GM21515 (cell line): ENCODE results near the gene PLCB2.

ENCODE experiments used
- ATAC-seq: cut with Tn5 transposase; IDR thresholded peaks from one replicate; pipeline ENCODE4 v1.9.1; 2021; ENCODE audit not compliant: unreplicated experiment

The PLCB2 gene

DNA sequence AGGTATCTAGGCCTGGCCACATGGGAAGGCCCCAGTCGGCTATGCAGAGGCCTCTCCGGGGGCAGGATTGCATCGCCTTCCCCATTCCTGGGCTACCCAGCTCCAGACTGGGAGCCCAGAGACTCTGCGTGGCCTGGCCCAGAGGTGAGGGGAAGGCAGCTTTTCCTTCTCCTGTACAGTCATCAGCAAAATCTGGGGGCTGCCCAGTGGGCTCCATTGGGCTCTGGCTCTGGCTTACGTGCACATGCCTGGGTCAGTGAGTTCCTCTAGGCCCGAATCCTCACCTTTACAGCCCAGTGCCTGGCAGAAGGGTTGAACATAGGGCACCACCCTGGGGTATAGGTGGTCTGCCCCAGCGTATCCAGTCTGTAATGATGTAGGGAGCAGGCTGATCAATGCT lies 20.9 kb downstream of the PLCB2 start:
- ATAC-seq, result no peak

DNA sequence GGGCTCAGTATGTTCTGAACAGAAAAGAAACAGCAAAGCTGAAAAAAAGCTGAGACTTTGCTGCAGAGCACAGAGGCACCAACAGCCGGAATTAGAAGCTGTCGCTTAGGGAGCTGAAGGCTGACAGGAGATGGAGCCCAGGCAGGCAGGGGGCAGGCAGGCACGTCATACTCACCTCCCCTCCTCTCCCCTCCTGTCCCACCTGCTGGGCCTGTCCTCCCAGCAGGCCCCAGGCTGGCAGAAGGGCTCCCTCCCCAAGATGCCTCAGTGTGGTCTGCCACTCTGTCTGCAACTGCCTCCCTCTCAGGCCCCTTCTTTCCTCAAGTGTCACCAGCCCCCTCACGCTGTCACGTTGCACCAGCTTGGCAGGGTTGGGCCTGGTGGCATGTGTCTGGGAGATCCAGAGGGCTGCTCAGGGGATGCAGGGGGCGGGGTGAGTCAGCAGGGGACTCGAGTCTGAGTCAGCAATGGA lies 21.6 kb downstream of the PLCB2 start:
- ATAC-seq, result no peak

DNA sequence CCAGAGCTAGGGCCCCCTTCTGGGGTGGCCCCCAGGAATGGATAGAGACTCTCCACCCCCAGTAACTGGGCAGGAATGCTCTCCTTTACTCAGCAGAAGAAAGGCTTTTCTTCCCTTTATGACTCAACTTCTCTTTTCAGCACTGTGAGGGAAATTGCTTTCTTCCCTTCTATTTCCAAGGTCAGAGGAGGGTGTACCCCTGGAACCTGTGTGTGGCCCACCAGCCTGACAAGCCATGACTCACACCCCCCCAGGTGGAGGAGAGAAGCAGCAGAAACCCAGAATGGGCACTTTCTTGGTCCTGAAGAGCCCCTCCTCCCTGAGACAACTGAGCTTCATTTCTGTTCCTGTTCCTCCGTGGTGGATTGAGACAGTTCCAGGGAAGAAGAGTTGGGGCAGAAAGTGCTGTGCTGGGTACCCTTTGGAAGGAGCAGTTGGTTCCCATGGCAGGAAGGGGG lies 22.2 kb downstream of the PLCB2 start:
- no peak for ATAC-seq

DNA sequence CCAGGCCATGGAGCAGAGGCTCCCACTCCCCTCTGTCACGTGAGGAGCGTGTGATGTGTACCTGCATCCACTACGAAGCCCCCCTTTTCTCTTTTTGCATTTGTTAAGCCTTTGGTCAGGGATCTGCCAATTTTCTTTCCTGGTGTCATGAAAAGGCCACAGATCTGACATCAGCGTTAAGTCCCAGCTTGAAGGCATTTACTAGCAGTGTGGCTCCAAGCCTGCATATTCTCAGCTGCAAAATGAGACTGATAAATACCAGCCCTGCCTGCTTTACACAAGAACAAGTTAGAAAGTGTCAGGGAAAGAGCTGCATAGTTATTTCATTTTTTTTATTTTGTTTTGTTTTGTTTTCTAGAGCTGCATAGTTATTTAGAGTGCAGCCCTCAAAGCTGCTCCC lies 22.6 kb downstream of the PLCB2 start:
- ATAC-seq, result no peak

DNA sequence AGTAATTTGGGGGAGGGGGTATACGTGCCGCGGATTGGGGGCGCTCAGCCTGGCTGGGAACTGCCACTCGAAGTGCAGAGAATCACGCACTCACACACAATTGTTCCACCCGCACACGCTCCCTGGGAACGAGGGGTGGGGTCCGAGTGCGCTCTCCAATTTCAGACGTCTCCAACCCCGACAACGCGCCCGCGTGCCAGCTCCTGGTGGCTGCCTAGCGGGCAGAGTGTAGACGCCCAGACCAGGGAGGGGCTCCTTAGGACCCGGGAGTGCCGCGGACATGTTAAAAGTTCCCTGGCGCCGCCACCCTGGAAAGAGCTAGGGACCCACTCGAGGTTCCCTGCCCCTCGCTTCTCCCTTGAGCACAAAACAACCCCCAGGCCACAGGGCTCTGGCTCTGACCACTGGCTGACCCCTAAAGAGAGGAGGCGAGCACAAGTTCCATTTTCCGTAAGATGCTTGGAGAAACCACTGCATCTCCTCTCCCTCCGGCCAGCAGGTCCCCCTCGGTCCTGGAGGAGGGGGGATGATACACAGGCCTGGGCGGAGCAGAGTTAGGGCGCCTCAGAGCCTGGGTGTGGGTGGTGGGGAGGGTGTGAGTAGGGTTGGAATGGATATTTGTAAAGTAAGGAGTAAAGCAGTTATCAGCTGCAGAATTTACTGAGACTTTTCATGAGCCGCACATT lies 24.0 kb downstream of the PLCB2 start:
- ATAC-seq, result no peak

DNA sequence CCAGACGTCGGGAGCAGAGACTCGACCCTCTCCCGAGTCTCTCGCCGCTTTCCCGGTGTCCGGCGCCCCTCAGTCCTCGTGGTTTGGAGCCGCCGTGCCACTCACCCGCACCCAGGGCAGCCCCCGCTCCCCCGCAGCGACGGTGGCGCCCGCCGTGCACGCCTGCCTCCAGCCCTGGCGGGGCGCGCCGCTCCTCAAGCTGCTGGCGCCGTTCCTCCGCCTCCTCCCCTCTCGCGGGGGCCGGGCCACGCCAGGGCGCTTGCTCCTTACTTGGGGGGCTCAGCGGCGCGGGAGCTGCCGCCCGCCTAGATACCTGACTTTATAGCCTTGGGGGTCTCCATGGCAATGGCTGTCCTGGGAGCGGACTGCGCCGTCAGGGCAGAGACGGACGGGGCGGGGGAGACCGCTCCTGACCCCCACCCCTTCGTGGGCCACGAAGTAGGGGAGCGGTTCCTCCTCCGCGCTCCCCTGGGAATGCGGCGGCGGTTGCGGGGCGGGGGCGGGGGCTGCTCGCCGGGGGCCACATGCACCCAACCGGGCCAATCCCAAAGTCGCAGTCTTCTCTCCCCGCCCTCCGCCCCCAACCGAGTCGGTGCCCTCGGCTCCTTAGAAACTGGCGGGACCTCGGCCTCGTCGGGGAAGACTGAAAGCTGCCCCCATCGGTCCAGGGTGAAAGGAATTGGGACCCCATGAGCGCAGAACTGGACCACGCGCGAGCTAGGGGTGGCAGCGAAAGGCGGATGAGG lies 24.7 kb downstream of the PLCB2 start, which contains the start of gene ANKRD63:
Gene ANKRD63 (minus strand): TSS at position 196 of the 746 bp plus-strand sequence. CDS start 478 bp downstream, outside the sequence.
- ATAC-seq, result no peak

DNA sequence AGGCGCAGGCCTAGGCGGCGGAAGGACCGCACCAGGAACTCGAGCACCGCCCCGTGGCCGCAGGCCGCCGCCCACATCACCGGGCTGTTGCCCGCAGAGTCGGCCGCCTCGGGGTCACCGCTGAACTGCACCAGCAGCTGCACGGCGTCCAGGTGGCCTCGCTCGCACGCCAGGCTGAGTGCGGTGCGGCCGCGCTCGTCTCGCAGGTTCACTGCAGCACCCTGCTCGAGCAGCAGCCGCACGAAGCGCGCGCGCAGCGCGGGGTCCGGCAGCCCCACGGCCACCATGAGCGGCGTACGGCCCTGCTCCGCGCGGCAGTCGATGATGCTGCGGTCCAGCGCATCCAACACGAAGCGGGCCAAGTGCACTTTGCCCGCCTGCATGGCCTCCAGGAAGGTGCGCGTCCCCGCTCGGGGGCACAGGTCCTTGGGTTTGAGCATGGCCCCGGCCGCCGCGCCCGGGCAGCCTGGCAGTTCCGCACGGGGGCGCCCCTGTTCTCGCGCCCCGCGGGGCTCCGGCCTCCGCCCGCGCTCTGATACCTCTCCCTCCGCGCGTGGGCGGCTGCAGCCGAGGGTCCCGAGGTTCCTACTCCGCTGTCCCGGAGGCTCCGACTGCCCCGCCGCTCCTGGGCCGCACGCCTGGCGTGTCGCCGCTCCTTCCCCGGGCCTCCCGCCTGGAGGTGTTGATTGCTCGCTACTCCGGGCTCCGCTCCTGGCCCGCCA lies 25.4 kb downstream of the PLCB2 start:
- no peak for ATAC-seq

DNA sequence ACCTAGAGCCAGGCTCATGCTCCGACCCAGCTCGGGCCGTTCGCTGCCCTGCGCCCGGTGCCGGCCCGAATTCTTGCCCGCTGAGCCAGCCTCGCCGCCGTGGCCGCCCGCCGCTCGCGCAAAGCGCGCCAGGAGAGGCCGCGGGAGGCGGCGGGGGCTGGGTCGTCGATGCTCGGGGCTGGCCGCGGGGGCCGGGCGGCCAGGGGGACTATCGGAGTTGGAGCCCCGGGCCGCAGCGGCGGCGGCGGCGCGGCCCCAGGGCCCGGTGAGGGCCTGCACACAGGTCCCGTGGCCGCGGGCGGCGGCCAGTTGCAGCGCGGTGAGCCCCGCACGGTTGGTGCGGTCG lies 26.0 kb downstream of the PLCB2 start:
- no peak for ATAC-seq

DNA sequence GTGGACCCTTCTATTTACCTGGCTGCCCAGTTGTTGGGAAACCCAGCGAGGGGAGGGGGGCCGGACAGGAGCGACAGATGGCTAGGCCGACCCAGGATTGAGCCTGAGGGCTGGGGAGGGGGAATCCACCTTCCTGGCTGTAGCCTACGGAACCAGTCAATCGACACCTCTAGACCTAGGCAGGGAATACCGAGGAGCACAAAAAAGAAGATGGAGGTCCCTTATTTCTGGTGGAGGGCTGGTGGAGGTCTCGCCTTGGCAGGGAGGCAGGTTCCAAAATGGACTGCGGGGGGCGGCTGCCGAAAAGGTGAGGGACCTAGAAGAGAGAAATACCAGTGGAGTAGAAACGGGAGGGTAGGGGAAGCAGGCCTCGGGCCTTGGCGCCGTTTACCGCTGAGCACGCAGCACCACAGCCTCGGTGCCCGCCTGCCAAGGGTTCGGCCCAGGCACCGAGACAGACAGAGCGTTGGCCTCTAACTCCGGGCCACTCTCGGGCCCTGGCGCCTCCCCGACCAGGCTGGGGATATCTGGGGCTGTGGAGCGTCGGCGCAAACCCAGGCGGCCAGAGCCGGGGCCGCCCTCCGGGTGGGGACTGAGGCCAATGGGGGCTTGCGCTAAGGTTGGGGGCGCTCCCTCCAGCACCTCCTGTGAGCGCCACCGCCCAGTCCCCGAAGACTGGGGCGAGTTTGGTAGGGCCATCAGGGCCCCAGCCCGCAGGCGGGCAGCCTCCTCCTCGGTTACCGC lies 26.5 kb downstream of the PLCB2 start:
- no peak for ATAC-seq

DNA sequence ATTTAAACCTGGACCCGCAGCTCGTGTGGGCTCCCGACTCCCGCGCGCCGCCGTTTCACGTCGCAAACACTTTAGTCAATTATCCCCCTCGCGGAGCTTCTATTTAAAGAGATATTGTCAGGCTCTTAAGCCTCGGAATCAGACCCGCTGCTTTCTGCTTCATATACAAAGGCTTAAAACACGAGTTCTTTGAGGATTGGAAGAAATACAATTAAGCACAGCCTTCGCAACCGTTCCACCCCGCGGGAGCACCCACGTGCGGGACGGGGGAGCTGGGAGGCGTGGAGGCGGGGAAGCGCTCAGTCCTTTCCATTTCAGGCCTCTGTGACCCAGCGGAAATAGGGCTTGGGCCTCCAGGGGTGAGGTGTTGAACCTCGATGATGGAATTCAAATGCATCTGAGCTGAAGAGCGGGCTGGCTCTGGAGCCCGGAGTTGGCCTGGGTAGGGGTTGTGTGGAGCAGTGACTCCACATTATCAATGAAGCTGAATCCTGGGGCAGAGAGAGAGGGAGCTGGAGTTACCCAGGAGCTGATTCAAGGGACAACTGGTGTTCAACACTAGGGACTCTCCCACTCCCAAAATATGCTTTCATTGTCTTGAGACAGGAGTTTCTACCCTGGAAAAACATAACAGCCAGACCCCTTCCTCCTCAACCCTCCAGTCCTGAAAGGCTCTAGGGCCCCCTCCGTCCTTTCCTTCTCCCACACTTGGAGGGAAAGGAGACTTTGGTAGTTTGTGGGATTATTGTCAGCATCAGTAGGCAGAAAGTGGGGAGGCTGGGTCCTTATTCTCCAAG lies 27.3 kb downstream of the PLCB2 start:
- no peak for ATAC-seq

DNA sequence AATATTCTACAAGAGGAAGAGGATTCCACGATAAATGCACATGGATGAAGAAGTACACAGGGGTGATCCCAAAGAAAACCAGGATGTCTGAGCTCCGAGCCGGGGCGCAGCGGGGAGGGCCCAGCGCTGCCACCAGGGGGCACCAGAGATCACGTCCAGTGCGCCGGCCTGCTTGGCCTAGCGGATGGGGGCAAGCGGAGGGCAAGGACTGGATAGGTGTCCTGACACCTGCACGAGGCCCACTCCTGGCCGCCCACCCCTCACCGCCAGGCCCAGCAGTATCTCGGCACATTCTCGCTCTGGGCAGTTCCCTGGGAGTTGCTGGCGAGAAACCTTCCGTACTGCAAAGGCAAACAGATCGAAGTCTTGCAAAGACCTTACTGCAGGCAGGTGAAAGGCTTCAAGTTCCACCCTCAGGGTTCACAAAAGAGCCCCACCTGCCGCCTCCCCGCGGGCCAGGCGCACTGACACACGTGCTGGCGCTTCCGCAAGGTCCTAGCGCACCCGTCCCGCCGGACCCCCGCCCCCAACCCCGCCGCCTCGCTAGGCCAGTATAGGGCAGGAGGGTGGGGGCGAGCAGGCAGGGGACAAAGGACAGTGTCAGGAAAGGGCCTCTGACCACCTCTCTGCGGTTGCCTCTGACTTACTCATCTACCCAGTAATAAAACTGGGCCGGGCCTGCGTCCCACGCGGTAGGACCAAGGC lies 28.1 kb downstream of the PLCB2 start:
- no peak for ATAC-seq

DNA sequence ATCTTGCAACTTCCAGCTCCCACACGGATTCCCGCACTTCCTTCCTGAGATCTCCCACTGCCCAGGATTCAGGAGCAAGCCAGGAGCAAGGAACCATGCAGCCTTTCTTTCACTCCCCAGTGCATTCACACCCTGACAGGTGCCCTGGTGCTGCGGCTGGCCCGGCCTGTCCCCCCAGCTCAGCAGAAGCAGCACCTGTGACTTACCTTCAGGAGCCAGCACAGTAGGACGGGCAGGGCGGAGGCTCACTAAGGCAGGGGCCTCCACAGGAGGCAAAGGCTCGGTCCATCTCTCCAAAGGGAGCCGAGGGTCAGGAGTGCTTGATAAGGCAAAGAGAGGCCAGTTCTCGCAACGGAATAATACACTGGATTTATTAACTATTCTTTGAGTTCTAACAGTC lies 29.7 kb downstream of the PLCB2 start:
- ATAC-seq, result no peak

DNA sequence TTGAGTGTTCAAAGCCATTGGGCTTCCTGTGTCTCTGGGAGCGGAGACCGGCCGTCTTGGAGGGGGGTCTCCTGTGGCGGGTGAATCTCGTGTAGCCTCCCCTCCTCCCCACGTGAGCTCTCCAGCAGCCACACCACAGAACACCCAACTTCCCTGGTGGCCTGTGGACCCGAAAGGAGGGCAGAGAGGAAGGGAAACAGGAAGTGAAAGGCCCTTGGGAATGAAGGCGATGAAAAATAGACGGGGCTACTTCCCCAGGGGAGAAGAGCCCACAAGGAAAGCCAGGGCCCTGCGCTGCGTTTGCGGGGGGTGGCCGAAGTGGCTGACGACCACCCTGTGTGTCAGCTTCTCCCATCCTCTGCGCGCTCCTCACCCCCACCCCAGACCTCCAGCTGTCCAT lies 30.3 kb downstream of the PLCB2 start:
- ATAC-seq, result no peak

DNA sequence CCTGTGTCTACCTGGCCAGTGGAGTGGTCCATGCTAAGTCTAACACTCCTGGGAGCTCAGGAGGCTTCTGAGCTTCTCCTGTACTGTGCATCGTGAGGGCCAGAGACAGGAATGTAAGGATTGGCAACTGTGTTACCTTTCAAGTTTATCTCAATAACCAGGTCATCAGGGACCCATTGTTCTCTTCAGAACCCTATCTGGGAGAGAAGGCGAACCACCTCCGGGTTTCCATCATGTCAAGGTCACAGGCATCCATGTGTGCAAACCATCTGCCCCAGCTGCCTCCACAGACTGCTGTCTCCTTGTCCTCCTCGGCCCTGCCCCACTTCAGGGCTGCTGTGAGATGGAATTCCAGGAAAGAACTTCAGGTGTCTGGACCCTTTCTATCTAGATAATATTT lies 30.8 kb downstream of the PLCB2 start:
- ATAC-seq, result no peak

DNA sequence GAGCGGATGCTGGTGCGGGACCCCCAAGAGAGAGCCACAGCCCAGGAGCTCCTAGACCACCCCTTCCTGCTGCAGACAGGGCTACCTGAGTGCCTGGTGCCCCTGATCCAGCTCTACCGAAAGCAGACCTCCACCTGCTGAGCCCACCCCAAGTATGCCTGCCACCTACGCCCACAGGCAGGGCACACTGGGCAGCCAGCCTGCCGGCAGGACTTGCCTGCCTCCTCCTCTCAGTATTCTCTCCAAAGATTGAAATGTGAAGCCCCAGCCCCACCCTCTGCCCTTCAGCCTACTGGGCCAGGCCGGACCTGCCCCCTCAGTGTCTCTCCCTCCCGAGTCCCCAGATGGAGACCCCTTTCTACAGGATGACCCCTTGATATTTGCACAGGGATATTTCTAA lies 31.8 kb downstream of the PLCB2 start:
- no peak for ATAC-seq

DNA sequence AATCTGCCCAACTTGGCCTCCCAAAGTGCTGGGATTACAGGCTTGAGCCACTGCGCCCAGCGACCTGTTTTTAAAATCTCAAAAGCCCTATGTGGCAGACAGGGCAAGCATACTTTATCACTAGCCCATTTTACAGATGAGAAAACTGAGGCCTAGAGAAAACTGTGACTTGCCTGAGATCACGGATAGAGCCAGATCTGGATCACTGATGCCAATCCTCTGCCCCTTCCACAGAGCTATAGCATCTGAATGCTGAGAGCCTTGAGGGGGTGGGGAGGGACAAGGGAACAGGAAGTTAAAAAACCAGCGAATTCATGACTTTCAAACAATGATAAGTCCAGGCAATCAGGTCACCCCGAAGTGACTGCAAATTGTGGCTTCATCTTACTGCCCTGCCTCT lies 32.2 kb downstream of the PLCB2 start:
- no peak for ATAC-seq

DNA sequence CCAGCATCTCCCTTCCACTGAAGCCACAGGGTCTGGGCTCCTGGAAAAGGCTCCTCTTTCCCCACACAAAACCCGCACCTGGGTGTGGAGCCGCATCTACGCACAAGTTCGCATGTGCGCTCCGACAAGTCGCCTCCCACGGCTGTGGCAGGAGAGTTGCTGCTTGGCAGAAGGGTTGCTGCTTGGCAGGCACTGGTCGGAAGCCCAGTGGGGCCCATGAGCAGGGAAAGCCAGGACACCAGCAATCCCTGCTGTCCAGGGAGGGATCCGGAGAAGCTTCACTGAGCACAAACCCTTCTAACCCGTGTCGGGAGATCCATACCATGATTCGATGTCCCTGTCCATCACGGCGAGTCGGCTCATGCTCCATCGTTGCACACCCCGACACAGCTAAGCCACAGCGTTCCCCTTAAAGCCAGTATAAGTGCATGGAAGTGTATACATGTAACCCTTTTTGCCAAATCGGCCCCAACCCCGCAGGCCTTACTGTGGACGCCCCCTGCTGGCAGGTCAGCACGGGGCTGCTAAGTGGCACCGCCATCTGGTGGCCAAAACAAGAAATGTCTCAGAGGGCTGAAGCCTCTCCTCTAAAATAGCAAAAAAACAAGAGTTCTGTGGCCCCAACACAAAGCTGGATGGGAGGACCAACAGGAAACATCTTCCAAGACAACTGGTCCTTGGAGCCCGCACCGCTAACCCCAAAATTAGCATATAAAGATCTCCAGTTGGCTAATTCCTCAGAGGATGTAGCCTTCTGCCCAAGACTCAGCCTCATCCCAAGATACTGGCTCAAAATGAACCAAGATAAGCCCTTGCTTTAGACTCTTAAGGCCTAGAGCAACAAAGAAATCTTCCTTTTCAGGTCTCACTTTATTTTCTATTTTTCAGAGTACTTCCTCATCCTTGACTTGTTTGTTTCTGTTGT lies 33.1 kb downstream of the PLCB2 start:
- ATAC-seq, result no peak

DNA sequence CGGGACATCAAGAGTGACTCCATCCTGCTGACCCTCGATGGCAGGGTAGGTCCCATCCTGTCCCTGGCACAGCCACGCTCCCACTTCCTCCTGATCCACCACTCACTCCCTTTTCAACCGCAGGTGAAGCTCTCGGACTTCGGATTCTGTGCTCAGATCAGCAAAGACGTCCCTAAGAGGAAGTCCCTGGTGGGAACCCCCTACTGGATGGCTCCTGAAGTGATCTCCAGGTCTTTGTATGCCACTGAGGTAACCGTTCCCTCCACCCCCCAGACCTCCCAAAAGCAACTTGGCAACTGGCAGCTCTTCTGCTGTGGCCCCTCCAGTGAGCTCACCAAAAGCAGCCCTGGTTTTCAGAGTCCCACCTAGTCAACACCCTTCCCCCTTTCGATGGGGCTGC lies 34.3 kb downstream of the PLCB2 start:
- no peak for ATAC-seq
